ENCODE results near the gene PTBP2. TPM values are rescaled to one million over a fixed set of nuclear protein-coding genes. Genes with fewer than 3 reads are reported as not detected.

Gene PTBP2
- total and polyA plus RNA-seq, 2 of the 8 experiments (the other 6 are each of a cell fraction or from before 2014, with no cell fraction given): 24.2 to 61.7 TPM

- H3K14ac ChIP-seq (ENCODE audit: insufficient read length): no peak overlapping the region
- no peak overlapping the region for H3K23ac ChIP-seq (ENCODE audit: insufficient read length)
- no peak overlapping the region for H3K4me3 ChIP-seq (ENCODE audit: extremely low read depth in 1 of 4, insufficient read depth in 2 of 4, low read depth in 3 of 4, low read length in 4 of 4)
- peaks cover 10 to 11% of the 10 kb centered on the region in 2 experiments for H4K20me1 ChIP-seq (replicated peaks in 1 of 2; ENCODE audit: control insufficient read depth in 1 of 2, insufficient read depth in 2 of 2, low read length in 2 of 2)
- H2BK120ac ChIP-seq (replicated peaks; ENCODE audit: low read depth, low read length): no peak overlapping the region
- peaks cover 2 to 61% (median 21%) of the 10 kb centered on the region in 4 experiments; a peak in 5 of 8 replicates for H3K36me3 ChIP-seq (ENCODE audit: control insufficient read depth in 2 of 4, insufficient read depth in 4 of 4, low read length in 3 of 4)
- POLR2A ChIA-PET (ENCODE audit: partially characterized antibody): interaction anchor here (0.7 to 1.7 kb wide), 4 partner anchors 10 to 1643 kb away, joined by 3 to 7 read pairs (median 4); no protein-coding TSS in a partner anchor
- WGBS, 2 experiments (ENCODE audit: extremely low coverage in 1 of 2, insufficient coverage in 1 of 2, insufficient read length in 1 of 2, insufficient replicate concordance in 2 of 2, low coverage in 1 of 2, low lambda C conversion rate in 2 of 2, missing lambda C conversion rate in 1 of 2): 98% methylated on average over 3 of the region's 3 CpGs; no CpG with 5 or more reads in 1 of the 2 experiments
- no peak overlapping the region for H3K27ac ChIP-seq (ENCODE audit: low read depth, low read length)
- no peak overlapping the region for H2AFZ ChIP-seq (ENCODE audit: low read length)
- no peak for TF ChIP-seq EZH2 (IDR thresholded peaks at IDR 0.05; ENCODE audit: low read depth, low read length, severe bottlenecking)
- TF ChIP-seq POU5F1 (IDR thresholded peaks at IDR 0.05; ENCODE audit: low read depth, low read length): no peak
- no peak for TF ChIP-seq SRF (IDR thresholded peaks at IDR 0.05; ENCODE audit: low read depth, low read length)
- FAIRE-seq (no peak), DNase-seq (ENCODE audit: low read depth in 1 of 2, low spot score in 2 of 2) (no peak)
- no peak overlapping the region for H3K56ac ChIP-seq (replicated peaks; ENCODE audit: insufficient read length, low read depth, low read length)
- no peak overlapping the region for H2BK20ac ChIP-seq (ENCODE audit: low read length)
- H3K18ac ChIP-seq (ENCODE audit: extremely low read depth, low read length): no peak overlapping the region
- peaks cover 0 to 4% (median 2%) of the 10 kb centered on the region in 4 experiments; a peak in 3 of 7 replicates for H3K4me1 ChIP-seq (replicated peaks in 1 of 4; ENCODE audit: control insufficient read depth in 3 of 4, insufficient read depth in 4 of 4, low read length in 3 of 4)
- CTCF ChIA-PET (ENCODE audit: partially characterized antibody): no interaction called here
- H3K9me3 ChIP-seq (ENCODE audit: insufficient read depth in 2 of 2, low read depth in 1 of 2, low read length in 1 of 2): no peaks in the 10 kb centered on the region
- H3K4me2 ChIP-seq (ENCODE audit: insufficient read depth in 1 of 2, low read depth in 2 of 2, low read length in 2 of 2): no peak overlapping the region
- H2BK15ac ChIP-seq (ENCODE audit: low read length): no peak overlapping the region
- no peak overlapping the region for H4K91ac ChIP-seq (replicated peaks; ENCODE audit: insufficient read length, low read length)
- H4K8ac ChIP-seq (ENCODE audit: extremely low read depth, insufficient read depth, low read length): no peak overlapping the region
- H3K23me2 ChIP-seq (ENCODE audit: low read depth, low read length): no peaks in the 10 kb centered on the region
- H2BK5ac ChIP-seq (ENCODE audit: low read depth, low read length): no peak overlapping the region
- no peaks in the 10 kb centered on the region for H3K27me3 ChIP-seq (replicated peaks in 1 of 4; ENCODE audit: control insufficient read depth in 3 of 4, extremely low read depth in 1 of 4, insufficient read depth in 3 of 4, low read length in 3 of 4)
- H4K5ac ChIP-seq (ENCODE audit: insufficient read length, low read depth, low read length): no peak overlapping the region
- no peak overlapping the region for H2BK12ac ChIP-seq (ENCODE audit: low read depth, low read length)
- no peak overlapping the region for H2AK5ac ChIP-seq (ENCODE audit: low read depth, low read length)
- no peak overlapping the region for H3K9ac ChIP-seq (replicated peaks in 1 of 4; ENCODE audit: extremely low read depth in 1 of 4, low read depth in 3 of 4, low read length in 3 of 4)
- no peaks in the 10 kb centered on the region for H3K79me1 ChIP-seq (ENCODE audit: low read depth, low read length)
- H3K79me2 ChIP-seq (ENCODE audit: control insufficient read depth in 1 of 2, insufficient read depth in 2 of 2, low read length in 2 of 2): peaks cover 33 to 100% of the 10 kb centered on the region in 2 experiments
- H3K4ac ChIP-seq (replicated peaks; ENCODE audit: insufficient read length, low read depth, low read length): no peak overlapping the region
Observed at GRCh38 chr1:96727860-96728259, 6.3 kb downstream of the PTBP2 start.

All from H1 (cell line).